Measurements from ENCODE around the gene TMEM267.
"Not testable (repeated sequence)": the region's sequence is repeated elsewhere in the genome, so short reads cannot be mapped to it uniquely, and the experiment has no call there.

TMEM267 gene

GRCh38 chr5:43413966-43414365 lies 69.7 kb downstream of the TMEM267 start:
- Histone ChIP-seq H3K27ac (no peak overlapping the region), H3K4me3 (no peak overlapping the region)

- H3K4me3 ChIP-seq: no peak overlapping the region
- no peak overlapping the region for H3K27ac ChIP-seq
Observed at GRCh38 chr5:43412644-43413043, 71.0 kb downstream of the TMEM267 start.

- Histone ChIP-seq H3K4me3 (no peak within 1 kb of the TSS), H3K27ac (no peak within 1 kb of the TSS)
Observed at GRCh38 chr5:43412156-43412555, 71.5 kb downstream of the TMEM267 start, which contains the start of gene CCL28. Gene CCL28 (minus strand): TSS chr5:43412391. CDS start chr5:43412316, 75 bp downstream.

GRCh38 chr5:43411495-43411894 lies 72.2 kb downstream of the TMEM267 start:
- Histone ChIP-seq H3K4me3 (no peak overlapping the region), H3K27ac (no peak overlapping the region)

- H3K27ac ChIP-seq: no peak overlapping the region
Observed at GRCh38 chr5:43410414-43410813, 73.3 kb downstream of the TMEM267 start.

GRCh38 chr5:43409809-43410271 lies 73.8 kb downstream of the TMEM267 start:
- no peak overlapping the region for H3K4me3 ChIP-seq
- H3K27ac ChIP-seq: no peak overlapping the region

More at GRCh38 chr5:43410414-43410813, 73.3 kb downstream of the TMEM267 start:
- H3K4me3 ChIP-seq: no peak overlapping the region

GRCh38 chr5:43402524-43403066 lies 81.1 kb downstream of the TMEM267 start:
- not testable (repeated sequence) for H3K27ac ChIP-seq, H3K4me3 ChIP-seq

- Histone ChIP-seq H3K4me3 (no peak overlapping the region), H3K27ac (no peak overlapping the region)
Observed at GRCh38 chr5:43401827-43402226, 81.8 kb downstream of the TMEM267 start.

GRCh38 chr5:43400082-43400481 lies 83.6 kb downstream of the TMEM267 start:
- Histone ChIP-seq H3K27ac (no peak overlapping the region), H3K4me3 (no peak overlapping the region)

GRCh38 chr5:43396762-43397304 lies 86.8 kb downstream of the TMEM267 start:
- Histone ChIP-seq H3K27ac (peak overlapping the region in 20 of 21 experiments; percentile 10 to 86 (median 71)), H3K4me3 (peak overlapping the region; percentile 34 to 69 (median 63))
